HG03521 (cell line): ENCODE data around the gene CHST3.
"Not testable (repeated sequence)": the region's sequence is repeated elsewhere in the genome, so short reads cannot be mapped to it uniquely, and the experiment has no call there.

Experiments used
- ATAC-seq: cut with Tn5 transposase; IDR thresholded peaks from one replicate; pipeline ENCODE4 v1.9.1; 2021; ENCODE audit warnings: mild to moderate bottlenecking, moderate library complexity; ENCODE audit not compliant: unreplicated experiment

Gene CHST3

DNA sequence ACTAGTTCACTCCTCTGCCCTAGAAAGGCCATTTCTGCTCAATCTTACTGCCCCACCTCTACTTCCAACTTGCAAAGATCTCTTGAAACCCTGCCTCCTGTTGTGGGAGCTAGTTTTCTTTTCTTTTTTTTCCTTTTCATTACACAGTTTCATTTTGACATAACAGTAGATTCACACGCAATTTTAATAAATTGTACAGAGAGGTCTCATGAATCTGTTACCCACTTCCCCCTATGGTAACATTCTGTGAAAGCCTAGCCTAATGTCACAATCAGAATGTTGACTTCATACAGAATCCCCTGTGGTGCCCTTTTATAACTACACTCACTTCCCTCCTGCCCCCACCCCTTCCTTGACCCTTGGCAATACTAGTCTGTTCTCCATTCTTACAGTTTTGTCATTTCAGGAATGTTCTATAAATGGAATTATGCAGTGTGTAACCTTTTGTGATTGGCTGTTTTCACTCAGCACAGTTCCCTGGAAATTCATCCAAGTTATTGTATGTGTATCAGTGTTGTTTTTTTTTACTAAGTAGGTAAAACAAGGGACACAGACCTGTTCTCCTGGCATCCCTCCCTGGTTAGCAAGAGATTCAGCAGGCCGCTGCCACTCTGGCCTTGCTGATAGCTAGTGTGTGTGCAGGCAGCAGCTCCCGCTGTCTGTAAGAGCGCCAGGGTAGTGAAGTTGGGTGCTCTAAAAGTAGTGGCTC, 21.5 kb downstream of the CHST3 start:
- no peak for ATAC-seq

- not testable (repeated sequence) for ATAC-seq
Observed at GRCh38 chr10:71988895-71989294, 24.7 kb downstream of the CHST3 start.

GRCh38 chr10:71989661-71990454, 25.7 kb downstream of the CHST3 start:
- no peak for ATAC-seq

DNA sequence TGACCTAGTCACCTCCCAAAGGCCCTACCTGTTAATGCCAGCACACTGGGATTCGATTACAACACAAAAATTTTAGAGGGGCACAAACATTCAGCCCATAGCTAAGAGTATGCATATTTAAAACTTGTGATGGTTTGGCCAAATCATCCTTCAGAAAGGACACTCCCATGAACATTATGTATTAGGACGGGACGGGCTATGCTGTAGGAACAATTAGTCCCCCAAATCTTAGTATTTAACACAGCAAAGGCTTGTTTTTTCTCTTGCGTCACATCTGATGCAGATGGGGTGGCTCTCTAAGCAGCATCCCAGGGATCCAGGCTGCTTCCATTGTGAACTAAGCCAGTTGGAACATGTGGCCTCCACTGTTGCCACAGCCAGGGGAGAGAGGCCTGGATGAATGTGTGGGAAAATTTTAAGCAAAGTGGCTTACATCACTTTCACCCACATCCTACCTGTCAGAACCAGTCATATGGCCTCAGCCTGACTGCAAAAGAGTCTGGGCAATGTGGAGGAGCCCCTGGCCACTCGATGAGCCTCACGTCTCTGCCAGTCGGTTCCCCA, 26.6 kb downstream of the CHST3 start:
- ATAC-seq: no peak

GRCh38 chr10:71995449-71995848, 31.3 kb downstream of the CHST3 start:
- ATAC-seq: no peak

DNA sequence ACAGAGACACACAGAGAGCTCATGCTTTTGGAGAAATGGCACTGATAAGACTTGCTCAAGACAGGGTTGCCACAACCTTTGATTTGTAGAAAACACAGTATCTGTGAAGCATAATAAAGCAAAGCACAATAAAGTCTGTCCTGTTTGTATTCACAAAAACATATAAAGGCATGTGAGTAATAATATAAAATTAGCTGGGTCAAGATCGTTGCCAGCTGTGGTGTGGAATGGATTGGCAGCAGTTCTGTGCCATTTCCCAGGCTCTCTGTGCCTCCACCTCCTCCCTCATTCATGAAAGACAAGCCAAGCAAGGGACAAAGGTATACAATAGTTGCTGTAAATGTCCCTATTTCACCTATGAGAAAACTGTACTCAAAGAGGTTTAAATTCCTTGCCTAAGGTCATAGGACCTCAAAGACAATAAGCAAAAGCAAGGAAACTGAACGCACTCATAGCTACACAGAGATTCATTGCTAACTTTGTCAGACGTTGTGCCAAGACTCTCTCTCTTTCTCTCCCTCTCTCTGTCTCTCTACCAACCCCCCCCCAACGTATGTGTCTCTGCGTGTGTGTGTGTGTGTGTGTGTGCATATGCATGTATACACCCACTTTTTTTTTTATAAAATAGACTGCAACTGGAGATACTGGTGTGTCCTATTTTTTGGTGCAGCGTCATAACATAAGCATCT, 31.8 kb downstream of the CHST3 start:
- no peak for ATAC-seq

DNA sequence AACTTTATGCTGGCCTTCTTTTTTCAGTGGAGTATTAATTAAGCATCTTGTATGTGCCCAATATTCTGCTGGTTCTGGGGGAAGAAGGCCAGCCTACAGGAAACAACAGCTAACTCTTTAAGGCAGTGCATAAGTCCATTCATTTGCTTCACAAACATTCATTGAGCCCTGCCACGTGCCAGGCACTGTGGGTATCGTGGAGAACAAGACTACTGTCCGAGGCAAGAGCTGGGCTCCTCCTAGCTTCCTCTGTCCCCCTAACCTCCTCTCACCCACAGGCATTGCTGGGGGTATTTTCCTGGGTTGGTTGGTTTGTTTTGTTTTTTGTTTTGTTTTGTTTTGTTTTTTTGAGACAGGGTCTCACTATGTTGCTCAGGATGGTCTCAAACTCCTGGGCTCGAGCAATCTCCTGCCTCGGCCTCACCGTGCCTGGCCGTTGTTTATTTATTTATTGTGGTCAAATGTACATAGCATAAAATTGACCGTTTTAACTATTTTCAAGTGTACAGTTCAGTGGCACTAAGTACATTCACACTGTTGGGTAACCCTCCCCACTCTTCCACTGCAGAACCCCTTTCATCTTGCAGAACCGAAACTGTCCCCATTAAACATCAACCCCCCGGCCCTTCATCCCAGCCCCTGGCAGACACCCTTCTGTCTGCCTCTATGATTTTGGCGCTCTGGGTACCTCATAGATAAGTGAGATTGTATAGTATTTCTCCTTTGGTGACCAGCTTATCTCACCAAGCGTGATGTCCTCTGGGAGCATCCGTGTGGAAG, 32.6 kb downstream of the CHST3 start:
- ATAC-seq: no peak

DNA sequence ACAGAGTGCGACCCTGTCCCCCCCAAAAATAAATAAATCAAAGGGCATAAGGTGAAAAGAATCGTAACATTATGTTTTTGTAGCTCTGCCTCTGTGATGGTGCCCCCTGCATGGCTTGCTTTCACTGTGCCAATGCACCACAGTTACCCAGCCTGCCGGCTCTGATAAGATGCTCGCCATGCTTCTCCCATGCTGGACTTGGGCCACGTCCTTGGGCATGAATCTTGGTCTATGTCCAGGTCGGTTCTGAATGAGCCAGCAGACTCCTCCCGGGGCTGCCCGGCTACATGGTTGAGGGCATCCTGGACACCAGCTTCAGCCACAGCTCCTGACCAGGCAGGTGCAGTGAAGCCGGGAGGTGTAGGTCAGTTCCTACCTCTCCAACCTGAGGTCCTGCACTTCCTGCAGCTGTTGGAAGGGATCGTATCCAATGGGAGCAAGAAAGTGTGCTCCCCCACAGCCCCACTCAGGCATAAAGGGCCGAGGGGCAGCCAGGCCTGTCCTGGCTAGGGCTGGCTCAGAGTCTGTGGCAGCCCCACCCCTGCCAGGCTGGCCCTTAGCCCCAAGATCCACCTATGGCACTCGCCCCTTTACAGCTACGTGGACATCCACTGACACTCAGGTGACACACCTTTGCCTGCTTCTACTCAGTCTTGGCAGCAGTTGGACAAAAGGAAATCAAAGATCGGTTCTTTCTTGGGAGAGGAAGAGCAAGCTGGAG, 34.1 kb downstream of the CHST3 start:
- ATAC-seq: no peak

- no peak for ATAC-seq
Observed at GRCh38 chr10:71998840-71999194, 34.6 kb downstream of the CHST3 start.

GRCh38 chr10:71999360-72000072, 35.3 kb downstream of the CHST3 start:
- ATAC-seq: no peak

GRCh38 chr10:72000073-72001032, 36.2 kb downstream of the CHST3 start:
- ATAC-seq: no peak

GRCh38 chr10:72001033-72001395, 36.8 kb downstream of the CHST3 start:
- no peak for ATAC-seq

DNA sequence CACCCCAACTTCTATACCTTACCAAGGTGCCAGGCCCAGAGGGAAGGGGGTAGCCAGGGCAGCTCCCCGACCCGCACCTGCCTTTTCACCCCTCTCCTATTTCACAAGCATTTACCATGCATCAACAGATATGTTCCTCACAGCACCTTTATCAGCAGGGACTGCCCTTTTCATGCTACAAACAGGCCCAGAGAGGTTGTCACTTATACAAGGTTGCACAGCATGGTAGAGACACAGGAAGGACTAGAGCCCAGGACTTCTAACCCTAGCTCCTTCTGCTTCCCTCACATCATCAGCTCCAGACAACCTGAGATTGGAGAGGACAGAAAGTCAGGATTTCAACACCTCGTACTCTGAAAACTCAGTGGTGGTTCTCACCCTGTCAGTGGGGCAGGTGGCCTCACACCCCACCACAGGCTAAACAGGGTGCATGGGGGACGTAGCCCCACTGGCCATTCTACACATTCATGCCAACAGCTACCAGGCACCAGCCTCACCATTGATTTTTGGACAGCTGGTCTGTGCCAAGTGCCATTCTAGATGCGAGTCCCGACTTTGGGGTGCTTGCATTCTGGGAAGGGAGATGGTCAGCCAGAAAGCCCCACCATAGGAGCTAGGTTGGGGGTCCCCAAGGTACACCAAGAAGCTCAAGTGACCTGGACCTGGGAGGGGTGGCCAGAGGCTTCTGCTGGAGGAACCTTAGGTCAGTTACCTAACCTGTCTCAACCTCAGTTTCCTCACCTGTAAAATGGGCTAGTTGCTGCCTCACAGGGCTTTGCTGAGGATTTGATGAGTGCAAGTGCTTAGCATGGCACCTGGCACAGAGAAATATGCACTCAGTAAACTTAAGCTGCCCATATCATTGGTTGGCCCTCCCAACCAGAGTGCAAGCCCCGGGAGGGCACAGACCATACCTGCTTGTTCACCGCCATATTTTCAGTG, 38.4 kb downstream of the CHST3 start:
- no peak for ATAC-seq

DNA sequence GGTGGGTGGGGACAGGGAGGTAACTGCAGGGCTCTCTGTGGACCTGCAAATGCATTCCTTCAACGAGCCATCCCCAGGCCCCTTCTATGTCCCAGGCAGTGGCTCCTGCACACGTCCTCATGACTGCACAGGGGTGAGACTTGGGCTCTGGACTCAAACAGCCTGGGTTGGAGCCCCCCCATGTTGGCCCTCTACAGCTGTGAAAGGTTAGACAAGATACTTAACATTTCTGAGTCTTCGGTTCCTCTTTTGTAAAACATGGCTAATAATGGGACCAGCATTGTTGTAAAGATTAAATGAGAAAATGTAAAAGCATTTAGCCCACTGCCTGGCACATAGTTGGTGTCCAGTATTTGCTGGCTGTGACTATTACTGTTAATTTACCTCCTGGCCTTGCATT, 41.8 kb downstream of the CHST3 start:
- no peak for ATAC-seq

GRCh38 chr10:72007246-72007892, 43.2 kb downstream of the CHST3 start:
- no peak for ATAC-seq

DNA sequence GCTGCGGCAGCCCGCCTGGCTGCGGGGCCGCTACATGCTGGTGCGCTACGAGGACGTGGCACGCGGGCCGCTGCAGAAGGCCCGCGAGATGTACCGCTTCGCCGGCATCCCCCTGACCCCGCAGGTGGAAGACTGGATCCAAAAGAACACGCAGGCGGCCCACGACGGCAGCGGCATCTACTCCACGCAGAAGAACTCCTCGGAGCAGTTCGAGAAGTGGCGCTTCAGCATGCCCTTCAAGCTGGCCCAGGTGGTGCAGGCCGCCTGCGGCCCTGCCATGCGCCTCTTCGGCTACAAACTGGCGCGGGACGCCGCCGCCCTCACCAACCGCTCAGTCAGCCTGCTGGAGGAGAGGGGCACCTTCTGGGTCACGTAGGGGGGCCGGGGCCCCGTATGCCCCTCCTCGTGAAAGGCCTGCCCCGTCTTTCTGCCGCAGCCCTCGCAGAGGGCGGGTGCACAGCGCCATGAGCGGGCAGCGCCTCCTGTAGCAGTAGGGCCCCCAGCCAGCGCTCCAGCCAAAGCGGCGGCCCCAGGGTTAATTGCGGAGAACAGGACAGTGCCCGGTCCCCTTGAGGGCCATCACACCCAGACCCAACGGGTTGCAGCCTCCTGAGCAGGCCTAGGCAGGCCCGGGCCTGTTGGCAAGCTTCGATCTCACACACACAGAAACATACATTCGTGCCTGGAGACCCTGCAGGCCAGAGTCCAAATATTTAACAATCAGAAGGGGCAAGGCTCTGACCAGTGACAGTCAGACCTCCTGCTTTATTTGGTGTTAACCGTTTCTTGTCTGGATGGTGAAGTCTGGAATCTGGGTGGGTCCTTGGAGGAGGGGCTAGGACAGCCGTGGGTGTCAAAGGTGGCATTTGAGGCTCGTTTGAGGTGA, 44.1 kb downstream of the CHST3 start:
- ATAC-seq: no peak
